Subcutaneous preadipocyte (primary cell): ENCODE measurements around the gene STRIP1. TPM values are rescaled to one million over a fixed set of nuclear protein-coding genes. Genes with fewer than 3 reads are reported as not detected.

Experiments
- total RNA-seq: library from RNA; depleted of rRNA; stranded (reverse); fragments of >200 nt; gene quantifications from 2 replicates; pipeline ENCODE4 v1.2.3, GENCODE V29; 2012

The STRIP1 gene, protein sequence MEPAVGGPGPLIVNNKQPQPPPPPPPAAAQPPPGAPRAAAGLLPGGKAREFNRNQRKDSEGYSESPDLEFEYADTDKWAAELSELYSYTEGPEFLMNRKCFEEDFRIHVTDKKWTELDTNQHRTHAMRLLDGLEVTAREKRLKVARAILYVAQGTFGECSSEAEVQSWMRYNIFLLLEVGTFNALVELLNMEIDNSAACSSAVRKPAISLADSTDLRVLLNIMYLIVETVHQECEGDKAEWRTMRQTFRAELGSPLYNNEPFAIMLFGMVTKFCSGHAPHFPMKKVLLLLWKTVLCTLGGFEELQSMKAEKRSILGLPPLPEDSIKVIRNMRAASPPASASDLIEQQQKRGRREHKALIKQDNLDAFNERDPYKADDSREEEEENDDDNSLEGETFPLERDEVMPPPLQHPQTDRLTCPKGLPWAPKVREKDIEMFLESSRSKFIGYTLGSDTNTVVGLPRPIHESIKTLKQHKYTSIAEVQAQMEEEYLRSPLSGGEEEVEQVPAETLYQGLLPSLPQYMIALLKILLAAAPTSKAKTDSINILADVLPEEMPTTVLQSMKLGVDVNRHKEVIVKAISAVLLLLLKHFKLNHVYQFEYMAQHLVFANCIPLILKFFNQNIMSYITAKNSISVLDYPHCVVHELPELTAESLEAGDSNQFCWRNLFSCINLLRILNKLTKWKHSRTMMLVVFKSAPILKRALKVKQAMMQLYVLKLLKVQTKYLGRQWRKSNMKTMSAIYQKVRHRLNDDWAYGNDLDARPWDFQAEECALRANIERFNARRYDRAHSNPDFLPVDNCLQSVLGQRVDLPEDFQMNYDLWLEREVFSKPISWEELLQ
- 31.2 and 44.6 TPM in 2 replicates for total RNA-seq

DNA sequence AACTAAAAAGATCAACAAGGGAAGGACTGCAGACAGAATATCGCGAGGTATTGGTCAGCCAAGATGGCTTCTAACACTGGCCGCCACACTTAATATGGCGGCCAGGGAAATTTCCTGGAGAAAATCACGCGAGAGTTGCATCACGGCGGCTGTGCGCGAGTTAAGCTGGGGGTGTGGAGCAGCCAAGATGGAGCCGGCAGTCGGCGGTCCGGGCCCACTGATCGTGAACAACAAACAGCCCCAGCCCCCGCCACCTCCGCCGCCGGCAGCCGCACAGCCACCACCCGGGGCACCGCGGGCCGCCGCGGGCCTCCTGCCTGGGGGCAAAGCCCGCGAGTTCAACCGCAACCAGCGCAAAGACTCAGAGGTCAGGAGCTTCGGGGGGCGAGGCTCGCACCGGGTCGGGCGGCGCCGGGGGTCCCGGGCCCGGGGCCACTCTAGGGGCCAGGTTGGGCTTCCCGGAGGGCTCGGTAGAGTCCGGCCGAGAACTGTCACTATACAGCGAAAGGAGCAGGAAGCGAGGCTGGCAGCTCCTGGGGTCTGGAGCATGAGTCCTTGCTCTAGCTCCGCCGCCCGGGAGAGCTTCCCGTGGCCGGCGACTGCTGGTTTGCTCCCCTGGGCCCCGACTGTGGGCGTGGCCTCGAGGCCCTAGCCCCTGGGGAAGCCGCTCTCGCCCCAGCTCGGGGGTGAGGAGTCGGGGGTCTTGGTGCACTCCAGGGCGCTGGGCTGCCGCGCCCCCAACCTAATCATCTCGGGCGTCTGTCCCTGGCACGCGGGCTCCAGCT is at the start of gene STRIP1:
TSS of gene STRIP1 (plus strand) at position 174 of the 785 bp plus-strand sequence. CDS start at position 188, 14 bp downstream.

DNA sequence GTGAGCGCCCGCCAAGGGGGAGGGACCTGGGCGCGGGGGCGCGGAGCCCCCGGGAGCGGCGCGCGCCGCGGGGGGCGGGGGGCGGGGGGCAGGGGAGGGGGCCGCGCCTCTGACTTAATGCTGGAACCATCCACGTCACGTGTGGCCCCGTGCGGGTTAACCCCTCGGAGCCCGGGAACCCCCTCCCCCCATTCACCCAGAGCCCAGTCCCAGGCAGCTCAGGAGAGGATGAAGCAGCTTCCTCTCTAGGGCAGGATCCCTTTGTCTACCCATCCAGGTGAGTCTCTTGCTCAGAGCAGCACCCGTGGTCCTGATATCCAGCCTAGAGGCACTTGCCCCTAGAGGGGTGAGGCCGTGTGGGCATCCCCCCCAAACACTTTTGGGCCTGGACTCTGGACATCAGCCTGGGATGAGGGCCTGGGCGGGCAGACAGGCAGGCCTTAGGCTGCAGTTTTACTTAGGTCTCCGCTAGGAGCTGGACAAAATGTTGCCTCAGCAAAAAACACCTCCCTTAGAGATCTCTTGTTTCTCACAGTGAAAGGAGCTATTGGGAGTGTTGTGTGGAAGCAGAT is 36.3 kb downstream of the STRIP1 start, which contains the start of gene ALX3:
TSS of gene ALX3 (minus strand) at position 2 of the 572 bp plus-strand sequence. CDS start 60 bp downstream, outside the sequence.

Other genes with a start within 250 kb of the STRIP1 start
- 45.0 and 64.7 TPM in 2 replicates for gene CSF1, start 123.8 kb upstream of the STRIP1 start, total RNA-seq
- 34.2 and 44.0 TPM in 2 replicates for gene AHCYL1, start 49.9 kb upstream of the STRIP1 start, total RNA-seq
- gene ALX3, start 36.0 kb downstream of the STRIP1 start, total RNA-seq, result not detected in 2 replicates
- gene UBL4B, start 77.8 kb downstream of the STRIP1 start, total RNA-seq, result not detected in 2 replicates
- gene SLC6A17, start 115.9 kb downstream of the STRIP1 start, total RNA-seq, result under 0.01 and 0.20 TPM in 2 replicates
- gene KCNC4, start 175.7 kb downstream of the STRIP1 start, total RNA-seq, result 1.1 and 1.4 TPM in 2 replicates